WTC11 (cell line): Measurements from ENCODE around the gene PHACTR3.

Source experiments
- CREM ChIP-seq: sonication (generic); formaldehyde crosslinking; IDR thresholded peaks from 2 replicates; pipeline ENCODE4 v1.8.1; 2022; ENCODE audit warnings: mild to moderate bottlenecking, missing genetic modification reagents, moderate library complexity
- CTCF ChIP-seq: fragments of 200-600 bp; IDR thresholded peaks from 2 replicates; pipeline ENCODE4 v1.8.0; 2022; ENCODE audit warnings: antibody characterized with exemption

GRCh38 chr20:59577809-59578435 is 26.4 kb upstream of the PHACTR3 start:
- TF ChIP-seq CTCF (no peak), CREM (CRISPR knock-in tag) (no peak)
